CD14-positive monocyte (primary cell): Measurements from ENCODE around the gene ATXN7L1. TPM values are rescaled to one million over a fixed set of nuclear protein-coding genes. Genes with fewer than 3 reads are reported as not detected.

Experiments used
- DNase-seq, 3 donors: peaks; one replicate each; pipeline ENCODE4 v3.0.0-alpha.2; 2011 to 2022
- H2AFZ ChIP-seq: 2 replicates; pipeline ENCODE4 v1.6.0; 2012; ENCODE audit warnings: mild to moderate bottlenecking, low read depth, low read length, inconsistent platforms; ENCODE audit not compliant: insufficient read depth, poor library complexity, severe bottlenecking
- H3K27ac ChIP-seq, 2 donors: 1 replicate in 1 of 2; 2 replicates in 1 of 2; pipeline ENCODE4 v1.5.1; 2012 to 2013; ENCODE audit warnings: low read length in 2 of 2, control low read depth in 1 of 2, inconsistent platforms in 1 of 2, low read depth in 1 of 2, mild to moderate bottlenecking in 1 of 2
- H3K27me3 ChIP-seq, 2 donors: one replicate each; pipeline versions ENCODE4 v1.6.0 to v1.6.1; 2011 to 2013; ENCODE audit warnings: low read length in 2 of 2; ENCODE audit not compliant: control insufficient read depth in 2 of 2, insufficient read depth in 2 of 2
- H3K36me3 ChIP-seq, 2 donors: replicated peaks in 1 of 2; 1 replicate in 1 of 2; 2 replicates in 1 of 2; pipeline versions ENCODE4 v1.5.1 to v1.6.1; 2012 to 2013; ENCODE audit warnings: low read length in 2 of 2, control low read depth in 1 of 2, inconsistent platforms in 1 of 2, mild to moderate bottlenecking in 1 of 2; ENCODE audit not compliant: insufficient read depth in 2 of 2, control insufficient read depth in 1 of 2
- H3K4me1 ChIP-seq, 2 donors: 1 replicate in 1 of 2; 2 replicates in 1 of 2; pipeline versions ENCODE4 v1.5.1 to v1.6.1; 2012 to 2013; ENCODE audit warnings: low read length in 2 of 2, control low read depth in 1 of 2, inconsistent platforms in 1 of 2, mild to moderate bottlenecking in 1 of 2, moderate library complexity in 1 of 2; ENCODE audit not compliant: insufficient read depth in 2 of 2, control insufficient read depth in 1 of 2
- H3K4me2 ChIP-seq: replicated peaks from 2 replicates; pipeline ENCODE3; 2012; ENCODE audit warnings: low read length, moderate library complexity, mild to moderate bottlenecking; ENCODE audit not compliant: poor library complexity, severe bottlenecking; ENCODE audit errors: extremely low read depth
- H3K4me3 ChIP-seq, 3 experiments: fragments of 200-600 bp in 1 of 3; sonication (generic) in 1 of 3; replicated peaks in 1 of 3; 1 replicate in 2 of 3; 2 replicates in 1 of 3; pipeline ENCODE4 v1.5.1; 2011 to 2013; ENCODE audit warnings: low read length in 3 of 3, mild to moderate bottlenecking in 3 of 3, control low read depth in 2 of 3, low read depth in 2 of 3, inconsistent platforms in 1 of 3, moderate library complexity in 1 of 3
- H3K79me2 ChIP-seq: 2 replicates; pipeline ENCODE4 v1.6.0; 2012; ENCODE audit warnings: mild to moderate bottlenecking, control low read depth, inconsistent platforms, low read length, moderate library complexity; ENCODE audit not compliant: insufficient read depth
- H3K9ac ChIP-seq: 2 replicates; pipeline ENCODE4 v1.6.0; 2017; ENCODE audit warnings: low read length, mild to moderate bottlenecking; ENCODE audit not compliant: insufficient read depth, poor library complexity, severe bottlenecking
- H3K9me3 ChIP-seq, 2 donors: replicated peaks in 1 of 2; 1 replicate in 1 of 2; 2 replicates in 1 of 2; pipeline versions ENCODE4 v1.5.1 to v1.6.1; 2012 to 2013; ENCODE audit warnings: low read length in 2 of 2, control low read depth in 1 of 2; ENCODE audit not compliant: control insufficient read depth in 1 of 2, insufficient read depth in 1 of 2
- H4K20me1 ChIP-seq: 2 replicates; pipeline ENCODE4 v1.6.0; 2012; ENCODE audit warnings: mild to moderate bottlenecking, low read length, control low read depth, moderate library complexity; ENCODE audit not compliant: insufficient read depth
- H3K27ac Mint-ChIP-seq, 7 donors: one replicate each; pipeline ENCODE4 v1.8.0; 2020; ENCODE audit warnings: mild to moderate bottlenecking in 7 of 7, mixed read lengths in 7 of 7, moderate library complexity in 6 of 7, inconsistent platforms in 2 of 7
- H3K27me3 Mint-ChIP-seq, 3 donors: one replicate each; pipeline ENCODE4 v1.8.0; 2021 to 2022; ENCODE audit warnings: low read depth in 3 of 3, mild to moderate bottlenecking in 3 of 3, mixed read lengths in 3 of 3, moderate library complexity in 3 of 3, inconsistent platforms in 1 of 3
- H3K36me3 Mint-ChIP-seq, 2 donors: one replicate each; pipeline ENCODE4 v1.8.0; 2020; ENCODE audit warnings: mixed read lengths in 2 of 2, inconsistent platforms in 1 of 2, mild to moderate bottlenecking in 1 of 2
- H3K4me1 Mint-ChIP-seq: one replicate; pipeline ENCODE4 v1.8.0; 2020; ENCODE audit warnings: mild to moderate bottlenecking, mixed read lengths
- H3K4me3 Mint-ChIP-seq, 2 donors: one replicate each; pipeline ENCODE4 v1.8.0; 2020; ENCODE audit warnings: mild to moderate bottlenecking in 2 of 2, mixed read lengths in 2 of 2, moderate library complexity in 1 of 2
- H3K9me3 Mint-ChIP-seq, 7 donors: one replicate each; pipeline ENCODE4 v1.8.0; 2020 to 2022; ENCODE audit warnings: mixed read lengths in 7 of 7, mild to moderate bottlenecking in 6 of 7, moderate library complexity in 6 of 7, inconsistent platforms in 2 of 7
- WGBS: methylation state at CpG from one replicate; pipeline ENCODE4 v1.1.5; 2013; ENCODE audit warnings: missing lambda C conversion rate; ENCODE audit not compliant: insufficient coverage; 5-methylcytosine and 5-hydroxymethylcytosine counted together
- intact Hi-C, 2 donors: fragments of 100-400 bp; cut with micrococcal nuclease; formaldehyde crosslinking; loops; one replicate each; pipeline versions ENCODE4 v1.15.0 to v1.15.1; 2023
- polyA plus RNA-seq, 3 donors: library from polyadenylated mRNA; depleted of rRNA in 1 of 3; unstranded in 2 of 3; stranded (reverse) in 1 of 3; fragments of 300-500 nt in 2 of 3; fragments of >200 nt in 1 of 3; fragmentation: Illumina TruSeq in 2 of 3; gene quantifications; 1 replicate in 2 of 3; 2 replicates in 1 of 3; pipeline ENCODE4 v1.2.3, GENCODE V29; 2012 to 2021
- TF ChIP-seq, protein P1 (sequence below): fragments of 200-600 bp; IDR thresholded peaks from one replicate; pipeline ENCODE4 v1.8.0; 2022; ENCODE audit warnings: antibody characterized with exemption, mild to moderate bottlenecking

The ATXN7L1 gene
- polyA plus RNA-seq, 3 donors, result 4.5 to 12.2 (median 11.2) TPM

DNA sequence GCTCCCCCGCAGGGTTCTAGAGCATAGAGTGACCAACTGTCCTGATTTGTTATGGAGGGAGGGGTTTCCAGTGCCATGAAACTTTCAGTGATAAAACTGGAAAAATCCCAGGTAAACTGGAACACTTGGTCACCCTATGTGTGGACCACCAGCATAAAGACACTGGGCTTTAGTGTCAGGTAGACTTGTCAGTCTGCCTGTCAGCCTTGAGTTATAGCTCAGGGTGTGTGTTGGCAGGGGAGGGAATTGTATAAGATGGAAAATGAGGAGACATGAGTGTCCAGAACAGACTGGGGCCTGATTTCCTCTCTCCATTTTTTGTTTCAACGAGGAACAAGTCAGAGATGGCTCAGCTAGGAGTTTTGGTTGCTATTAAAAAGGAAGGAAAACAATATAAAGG, 284.9 kb downstream of the ATXN7L1 start:
- no peak overlapping the region for H3K4me2 ChIP-seq
- no peaks in the 10 kb centered on the region for H3K36me3 Mint-ChIP-seq
- no peaks in the 10 kb centered on the region for H3K9me3 ChIP-seq
- H3K27me3 Mint-ChIP-seq, result peaks cover 1 to 2% (median 2%) of the 10 kb centered on the region in 3 donors
- H3K27ac ChIP-seq, result no peak overlapping the region
- no peaks in the 10 kb centered on the region for H4K20me1 ChIP-seq
- no peaks in the 10 kb centered on the region for H3K36me3 ChIP-seq
- TF ChIP-seq, protein P1, sequence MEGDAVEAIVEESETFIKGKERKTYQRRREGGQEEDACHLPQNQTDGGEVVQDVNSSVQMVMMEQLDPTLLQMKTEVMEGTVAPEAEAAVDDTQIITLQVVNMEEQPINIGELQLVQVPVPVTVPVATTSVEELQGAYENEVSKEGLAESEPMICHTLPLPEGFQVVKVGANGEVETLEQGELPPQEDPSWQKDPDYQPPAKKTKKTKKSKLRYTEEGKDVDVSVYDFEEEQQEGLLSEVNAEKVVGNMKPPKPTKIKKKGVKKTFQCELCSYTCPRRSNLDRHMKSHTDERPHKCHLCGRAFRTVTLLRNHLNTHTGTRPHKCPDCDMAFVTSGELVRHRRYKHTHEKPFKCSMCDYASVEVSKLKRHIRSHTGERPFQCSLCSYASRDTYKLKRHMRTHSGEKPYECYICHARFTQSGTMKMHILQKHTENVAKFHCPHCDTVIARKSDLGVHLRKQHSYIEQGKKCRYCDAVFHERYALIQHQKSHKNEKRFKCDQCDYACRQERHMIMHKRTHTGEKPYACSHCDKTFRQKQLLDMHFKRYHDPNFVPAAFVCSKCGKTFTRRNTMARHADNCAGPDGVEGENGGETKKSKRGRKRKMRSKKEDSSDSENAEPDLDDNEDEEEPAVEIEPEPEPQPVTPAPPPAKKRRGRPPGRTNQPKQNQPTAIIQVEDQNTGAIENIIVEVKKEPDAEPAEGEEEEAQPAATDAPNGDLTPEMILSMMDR, result no peak
- WGBS, result no CpG with 5 or more reads among the region's 2 CpGs
- H3K27ac Mint-ChIP-seq, result no peak overlapping the region
- H3K9me3 Mint-ChIP-seq, result peaks cover 0 to under 1% (median 0%) of the 10 kb centered on the region in 7 donors
- no peaks in the 10 kb centered on the region for H3K27me3 ChIP-seq
- H3K4me1 Mint-ChIP-seq, result peaks cover 6% of the 10 kb centered on the region
- intact Hi-C loops, result no loop called here
- H2AFZ ChIP-seq, result no peak overlapping the region
- DNase-seq, result no peak
- H3K79me2 ChIP-seq, result no peaks in the 10 kb centered on the region
- H3K9ac ChIP-seq, result no peak overlapping the region
- no peaks in the 10 kb centered on the region for H3K4me1 ChIP-seq
- H3K4me3 ChIP-seq, result no peak overlapping the region
- no peak overlapping the region for H3K4me3 Mint-ChIP-seq

DNA sequence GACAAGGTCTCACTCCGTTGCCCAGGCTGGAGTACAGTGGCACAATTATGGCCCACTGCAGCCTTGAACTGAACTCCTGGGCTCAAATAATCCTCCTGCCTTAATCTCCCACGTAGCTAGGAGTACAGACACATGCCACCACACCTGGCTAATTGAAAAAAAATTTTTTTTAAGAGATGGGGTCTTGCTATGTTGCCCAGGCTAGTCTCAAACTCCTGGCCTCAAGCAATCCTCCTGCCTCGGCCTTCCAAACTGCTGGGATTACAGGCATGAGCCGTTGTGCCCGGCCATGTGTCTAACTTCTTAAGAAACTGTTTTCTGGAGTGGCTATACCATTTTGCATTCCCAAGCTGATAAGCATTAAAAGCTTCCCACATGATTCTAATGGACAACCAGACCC, 285.6 kb downstream of the ATXN7L1 start:
- Histone ChIP-seq H3K4me2 (no peak overlapping the region), H3K27me3 (no peaks in the 10 kb centered on the region), H3K79me2 (no peaks in the 10 kb centered on the region), H3K36me3 (no peaks in the 10 kb centered on the region), H4K20me1 (no peaks in the 10 kb centered on the region), H3K4me1 (no peaks in the 10 kb centered on the region), H3K27ac (no peak overlapping the region), H2AFZ (no peak overlapping the region), H3K4me3 (no peak overlapping the region), H3K9me3 (no peaks in the 10 kb centered on the region), H3K9ac (no peak overlapping the region)
- TF ChIP-seq, protein P1, result no peak
- DNase-seq, result no peak
- Mint-ChIP-seq H3K36me3 (no peaks in the 10 kb centered on the region), H3K4me1 (peaks cover 6% of the 10 kb centered on the region), H3K27me3 (peaks cover 1 to 2% (median 2%) of the 10 kb centered on the region in 3 donors), H3K27ac (no peak overlapping the region), H3K4me3 (no peak overlapping the region), H3K9me3 (peaks cover 0 to 2% (median 0%) of the 10 kb centered on the region in 7 donors)
- intact Hi-C loops, result no loop called here
- WGBS, result 100% methylated on average over 2 of the region's 5 CpGs
